Prostate gland (tissue), 2 donors: ENCODE measurements around the gene TAF11L11.
"Not testable (repeated sequence)": the region's sequence is repeated elsewhere in the genome, so short reads cannot be mapped to it uniquely, and the experiment has no call there.

Experiments used
- CTCF ChIP-seq, 4 experiments: fragments of 200-600 bp in 2 of 4; fragments of 450-650 bp in 2 of 4; sonication (generic) in 2 of 4; IDR thresholded peaks; 1 replicate in 3 of 4; 2 replicates in 1 of 4; pipeline ENCODE4 v1.5.1; 2016 to 2019; ENCODE audit warnings: antibody characterized with exemption in 4 of 4, mild to moderate bottlenecking in 2 of 4, moderate library complexity in 2 of 4
- POLR2A ChIP-seq: fragments of 450-650 bp; IDR thresholded peaks from one replicate; pipeline ENCODE4 v1.6.1; 2016; ENCODE audit warnings: antibody characterized with exemption, mild to moderate bottlenecking
- POLR2AphosphoS5 ChIP-seq: sonication (generic); formaldehyde crosslinking; IDR thresholded peaks from one replicate; pipeline ENCODE4 v1.6.1; 2017; ENCODE audit warnings: antibody characterized with exemption

- not testable (repeated sequence) for TF ChIP-seq CTCF (IDR thresholded peaks at IDR 0.05); POLR2AphosphoS5; POLR2A
These were observed 9.7 kb upstream of the TAF11L11 start, which contains the start of gene TAF11L9 for GRCh38 chr5:17594255-17594654.
